HG03469 (cell line): ENCODE results near the gene TMEM107.

Source experiments
- ATAC-seq: cut with Tn5 transposase; IDR thresholded peaks from one replicate; pipeline ENCODE4 v1.9.1; 2021; ENCODE audit warnings: mild to moderate bottlenecking, moderate library complexity, moderate number of reproducible peaks; ENCODE audit not compliant: unreplicated experiment

The TMEM107 gene

GRCh38 chr17:8138672-8139371 is 37.4 kb downstream of the TMEM107 start:
- peak; percentile 46 for ATAC-seq

GRCh38 chr17:8138374-8138671 is 37.9 kb downstream of the TMEM107 start:
- ATAC-seq: no peak

GRCh38 chr17:8137645-8138373 is 38.4 kb downstream of the TMEM107 start:
- no peak for ATAC-seq

GRCh38 chr17:8133941-8134340 is 42.2 kb downstream of the TMEM107 start:
- ATAC-seq: no peak

DNA sequence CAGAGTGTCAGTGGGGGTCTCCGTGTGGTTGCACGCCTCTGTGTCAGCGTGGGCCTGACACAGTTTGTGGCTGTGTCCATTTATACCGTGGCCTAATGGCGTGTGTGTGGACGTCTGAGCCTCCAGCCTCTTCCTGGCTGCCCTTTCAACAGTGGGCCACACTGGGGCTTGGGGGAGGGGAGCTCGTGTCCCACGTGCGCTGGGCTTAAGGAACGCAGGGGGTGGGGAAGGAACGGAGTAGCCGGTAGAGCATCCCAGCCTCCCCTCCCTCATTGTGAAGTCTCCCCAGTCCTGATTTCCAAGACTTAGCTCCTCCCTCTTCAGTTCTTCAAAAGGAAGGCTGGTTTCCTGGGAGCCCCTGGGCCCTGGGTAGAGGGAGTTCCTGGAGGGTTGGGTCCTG is 42.8 kb downstream of the TMEM107 start:
- ATAC-seq: no peak

GRCh38 chr17:8131844-8132441 is 44.2 kb downstream of the TMEM107 start:
- no peak for ATAC-seq

- ATAC-seq: no peak
These were observed 47.9 kb downstream of the TMEM107 start for GRCh38 chr17:8128125-8128784.

DNA sequence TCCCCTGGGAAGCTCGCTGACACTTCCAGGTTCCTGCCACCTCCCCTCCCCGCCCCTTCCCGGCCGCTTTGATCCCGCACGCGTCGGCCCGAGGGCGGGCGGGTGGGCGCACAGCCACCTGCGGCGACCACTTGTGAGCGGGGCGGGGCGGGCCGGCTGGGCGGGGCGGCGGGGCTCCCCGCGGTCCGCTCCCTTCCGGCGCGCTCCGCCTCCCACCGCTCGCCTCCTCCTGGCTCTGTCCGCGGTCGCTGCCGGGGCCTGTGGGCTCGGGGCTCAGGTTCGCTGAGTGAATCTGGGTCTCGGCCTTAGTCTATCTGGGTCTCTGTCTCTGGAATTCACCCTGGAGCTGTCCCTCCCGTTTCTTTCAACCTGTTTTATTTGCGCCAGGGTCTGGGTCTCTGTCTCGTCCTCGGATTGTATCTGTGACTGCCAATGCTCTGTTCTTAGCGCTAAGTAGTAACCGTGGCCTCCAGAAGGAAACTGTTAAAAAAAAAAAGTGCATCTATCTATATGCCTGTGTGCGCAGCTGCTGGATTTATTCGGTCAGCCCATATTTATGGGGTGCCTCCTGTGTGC is 49.6 kb downstream of the TMEM107 start:
- ATAC-seq: no peak

DNA sequence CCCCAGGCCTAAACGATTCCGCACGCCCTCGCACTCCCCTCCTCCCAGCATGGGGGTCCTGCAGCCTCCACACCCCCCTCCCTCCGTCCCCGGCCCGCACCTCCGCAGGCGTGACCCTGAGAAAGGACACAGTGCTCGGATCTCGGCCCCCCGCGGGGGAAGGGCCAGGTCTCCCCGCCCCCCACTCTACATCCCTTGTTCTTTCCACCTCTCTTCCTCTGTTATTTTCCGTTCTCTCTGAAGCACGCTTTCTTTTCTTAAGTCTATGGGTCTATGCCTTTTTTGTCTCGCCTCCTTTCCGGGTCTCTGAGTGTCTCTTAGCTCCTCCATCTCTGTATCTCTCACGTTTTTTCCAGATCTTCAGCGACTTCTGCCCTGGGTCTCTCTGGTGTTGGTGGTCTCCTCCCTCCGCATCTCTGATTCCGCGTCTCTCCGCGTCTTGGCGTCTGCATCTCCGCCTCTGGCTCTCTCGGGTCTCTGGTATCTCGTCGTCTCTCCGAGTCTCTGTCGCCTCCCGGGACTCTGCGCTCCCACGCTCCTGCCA is 50.2 kb downstream of the TMEM107 start:
- ATAC-seq: no peak

- no peak for ATAC-seq
These were observed 50.8 kb downstream of the TMEM107 start for GRCh38 chr17:8125154-8125946.

- ATAC-seq: no peak
These were observed 51.6 kb downstream of the TMEM107 start for GRCh38 chr17:8124350-8125153.

GRCh38 chr17:8123695-8124349 is 52.4 kb downstream of the TMEM107 start, which contains the start of gene HES7:
Gene HES7, minus strand, starts transcription at chr17:8124106. Its CDS starts 22 bp downstream, at chr17:8124084.
- ATAC-seq: no peak

GRCh38 chr17:8122924-8123694 is 53.1 kb downstream of the TMEM107 start:
- ATAC-seq: no peak
